Non-pigmented ciliary epithelial cell (primary cell): Measurements from ENCODE around the gene SULT1A2.
"Not testable (repeated sequence)": the region's sequence is repeated elsewhere in the genome, so short reads cannot be mapped to it uniquely, and the experiment has no call there.

Experiments used
- DNase-seq: peaks from one replicate; pipeline ENCODE4 v3.0.0-alpha.2; 2010; ENCODE audit warnings: low read depth

Gene SULT1A2

GRCh38 chr16:28558456-28558855 is 38.4 kb downstream of the SULT1A2 start:
- no peak for DNase-seq

GRCh38 chr16:28556914-28557320 is 39.9 kb downstream of the SULT1A2 start:
- DNase-seq, result no peak

DNA sequence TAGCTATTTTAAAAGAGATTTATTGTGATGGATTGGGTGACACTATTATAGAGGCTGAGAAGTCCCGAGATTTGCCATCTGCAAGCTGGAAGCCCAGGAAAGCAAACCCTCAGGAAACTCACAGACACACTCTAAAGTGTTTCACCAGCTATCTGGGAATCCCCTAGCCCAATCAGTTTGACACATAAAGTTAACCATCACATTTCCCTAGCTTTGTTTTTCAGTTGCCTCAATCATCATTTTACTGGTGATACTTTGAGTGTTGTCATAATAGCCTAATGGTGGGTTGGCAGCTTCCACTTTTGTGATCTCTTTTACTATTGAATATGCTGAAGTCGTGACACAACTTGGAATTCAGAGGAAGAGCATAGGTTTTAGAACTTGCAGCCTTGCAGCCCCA is 41.3 kb downstream of the SULT1A2 start:
- no peak for DNase-seq

GRCh38 chr16:28554634-28555423 is 42.0 kb downstream of the SULT1A2 start:
- no peak for DNase-seq

DNA sequence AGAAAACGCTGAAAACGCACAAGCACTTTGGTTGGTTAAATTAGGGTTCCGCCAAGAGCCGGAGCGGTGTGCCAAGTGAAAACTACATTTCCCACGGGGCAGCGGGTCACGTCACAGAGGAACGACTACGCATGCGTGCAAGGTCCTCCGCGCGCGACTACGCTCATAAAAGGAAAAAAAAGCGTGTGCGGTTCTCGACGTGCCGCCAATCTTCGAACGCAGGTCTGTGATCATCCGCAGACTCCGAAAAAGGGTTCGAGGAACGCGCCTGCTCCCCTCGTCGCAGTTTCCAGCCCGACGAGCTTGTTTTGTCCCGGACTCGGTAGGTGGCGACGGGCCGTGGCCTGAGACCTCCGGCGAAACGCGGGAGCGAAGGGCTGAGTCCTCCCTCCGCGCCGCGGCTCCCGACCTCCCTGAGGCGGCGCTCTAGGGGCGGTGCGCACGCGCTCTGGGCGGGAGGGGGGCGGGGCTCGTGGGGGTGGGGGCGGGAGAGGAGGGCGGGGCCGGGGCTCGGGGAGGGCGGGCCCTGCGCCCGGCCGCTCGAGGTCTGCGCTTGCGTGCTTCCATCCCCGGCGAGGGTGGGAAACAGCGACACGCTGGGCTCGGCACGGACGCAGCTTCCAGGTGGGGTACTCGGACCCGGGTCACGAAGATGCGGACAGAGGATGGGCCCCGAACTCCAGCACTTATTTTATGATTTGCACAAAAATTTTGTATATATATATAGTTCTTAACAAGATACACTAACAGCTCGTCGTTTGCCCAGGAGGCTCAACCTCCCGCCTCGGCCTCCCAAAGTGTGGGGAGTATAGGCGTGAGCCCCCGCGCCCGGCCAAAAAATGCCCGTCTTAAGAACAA is 42.8 kb downstream of the SULT1A2 start, which contains the start of gene SGF29:
Gene SGF29, plus strand, starts transcription at position 145 of the 858 bp plus-strand sequence. CDS start 27,150 bp downstream, outside the sequence.
- DNase-seq, result no peak

DNA sequence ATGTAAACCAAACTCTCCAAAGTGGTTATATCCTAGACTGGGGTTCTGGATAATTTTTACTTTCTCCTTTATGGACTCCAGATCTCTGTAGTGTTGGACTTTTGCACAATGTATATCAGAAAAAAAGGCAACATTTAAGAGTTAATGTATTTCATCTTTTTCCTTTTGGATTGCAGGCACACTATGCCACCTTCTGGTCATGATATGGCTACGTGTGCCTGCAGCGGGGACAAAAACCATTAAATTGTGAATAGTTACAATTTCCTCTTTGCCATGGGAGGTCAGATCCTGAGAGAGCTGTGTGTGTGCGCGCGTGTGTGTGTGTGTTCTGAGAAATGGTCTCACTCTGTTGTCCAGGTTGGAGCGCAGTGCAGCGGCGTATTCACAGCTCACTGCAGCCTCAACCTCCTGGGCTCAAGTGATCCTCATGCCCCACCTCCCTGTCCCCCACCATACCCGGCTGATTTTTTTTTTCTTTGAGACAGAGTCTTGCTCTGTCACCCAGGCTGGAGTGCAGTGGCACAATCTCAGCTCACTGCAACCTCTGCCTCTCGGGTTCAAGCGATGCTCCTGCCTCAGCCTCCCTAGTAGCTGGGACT is 47.5 kb downstream of the SULT1A2 start:
- no peak for DNase-seq

- DNase-seq, result no peak
Measured at GRCh38 chr16:28548306-28548802, 48.5 kb downstream of the SULT1A2 start.

DNA sequence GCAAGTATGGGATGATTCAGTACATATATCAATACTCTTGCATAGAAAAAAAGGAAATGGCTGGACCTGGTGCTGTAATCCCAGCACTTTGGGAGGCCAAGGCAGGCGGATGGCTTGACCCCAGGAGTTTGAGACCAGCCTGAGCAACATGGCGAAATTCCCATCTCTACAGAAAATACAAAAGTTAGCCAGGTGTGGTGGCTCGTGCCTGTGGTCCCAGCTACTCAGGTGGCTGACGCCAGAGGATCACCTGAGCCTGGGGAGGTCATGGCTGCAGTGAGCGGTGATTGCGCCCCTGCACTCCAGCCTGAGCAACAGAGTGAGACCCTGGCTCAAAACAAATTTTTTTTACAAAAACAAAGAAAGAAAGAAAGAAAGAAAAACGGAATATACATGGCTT is 50.2 kb downstream of the SULT1A2 start:
- DNase-seq, result no peak

GRCh38 chr16:28545964-28546363 is 50.9 kb downstream of the SULT1A2 start:
- DNase-seq, result not testable (repeated sequence)

DNA sequence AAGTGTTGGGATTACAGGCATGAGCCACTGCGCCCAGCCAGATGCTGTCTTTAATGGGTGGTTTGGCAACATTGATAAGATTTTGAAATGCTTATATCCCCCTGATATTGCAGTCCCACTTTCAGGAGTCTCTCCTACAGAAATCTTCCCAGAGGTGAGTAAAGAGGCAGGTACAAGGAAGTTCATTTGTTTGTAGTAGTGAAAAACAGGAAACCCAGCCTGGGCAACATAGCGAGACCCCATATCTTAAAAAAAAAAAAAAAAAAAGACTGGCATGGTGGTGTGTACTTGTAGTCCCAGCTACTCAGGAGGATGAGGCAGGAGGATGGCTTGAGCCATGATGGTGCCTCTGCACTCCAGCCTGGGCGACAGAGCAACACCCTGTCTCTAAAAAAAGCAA is 51.9 kb downstream of the SULT1A2 start:
- no peak for DNase-seq

DNA sequence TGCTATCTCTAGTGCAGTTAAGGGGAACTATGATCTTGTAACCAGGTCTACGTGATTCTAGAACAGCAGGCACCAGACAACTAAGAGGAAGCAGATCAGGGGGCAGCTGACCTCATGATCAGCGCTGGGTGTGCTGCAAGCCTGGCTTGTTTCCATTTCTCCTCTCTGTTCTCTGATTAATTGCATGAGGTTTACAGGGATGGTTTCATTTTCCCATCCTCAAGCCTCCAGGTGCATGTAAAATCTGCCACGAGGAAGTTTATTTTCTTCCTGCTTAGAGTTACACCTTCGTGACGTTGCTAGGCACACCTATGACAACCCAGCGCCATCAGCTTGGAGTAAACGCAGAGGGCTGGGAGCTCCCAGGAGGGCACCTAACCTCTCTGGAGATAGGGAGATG is 53.8 kb downstream of the SULT1A2 start:
- no peak for DNase-seq

GRCh38 chr16:28542646-28543045 is 54.2 kb downstream of the SULT1A2 start:
- no peak for DNase-seq
